GM18951 (cell line): ENCODE results near the gene HSPA9.
A peak's percentile ranks its signal among the peaks of the same experiment; 100 is the strongest.

ENCODE experiments used
- POLR2A ChIP-seq: IDR thresholded peaks from 4 replicates; pipeline ENCODE4 v1.6.1; 2011; ENCODE audit warnings: mild to moderate bottlenecking; ENCODE audit not compliant: insufficient read length, insufficient read depth; ENCODE audit errors: extremely low read depth
- in situ Hi-C: fragments of 300-500 bp; cut with MboI; formaldehyde crosslinking; loops from one replicate; pipeline ENCODE4 v1.12.0; 2022; ENCODE audit warnings: low sequenced_read_pairs, mixed read lengths, inconsistent platforms; ENCODE audit not compliant: unreplicated experiment

HSPA9 gene

DNA sequence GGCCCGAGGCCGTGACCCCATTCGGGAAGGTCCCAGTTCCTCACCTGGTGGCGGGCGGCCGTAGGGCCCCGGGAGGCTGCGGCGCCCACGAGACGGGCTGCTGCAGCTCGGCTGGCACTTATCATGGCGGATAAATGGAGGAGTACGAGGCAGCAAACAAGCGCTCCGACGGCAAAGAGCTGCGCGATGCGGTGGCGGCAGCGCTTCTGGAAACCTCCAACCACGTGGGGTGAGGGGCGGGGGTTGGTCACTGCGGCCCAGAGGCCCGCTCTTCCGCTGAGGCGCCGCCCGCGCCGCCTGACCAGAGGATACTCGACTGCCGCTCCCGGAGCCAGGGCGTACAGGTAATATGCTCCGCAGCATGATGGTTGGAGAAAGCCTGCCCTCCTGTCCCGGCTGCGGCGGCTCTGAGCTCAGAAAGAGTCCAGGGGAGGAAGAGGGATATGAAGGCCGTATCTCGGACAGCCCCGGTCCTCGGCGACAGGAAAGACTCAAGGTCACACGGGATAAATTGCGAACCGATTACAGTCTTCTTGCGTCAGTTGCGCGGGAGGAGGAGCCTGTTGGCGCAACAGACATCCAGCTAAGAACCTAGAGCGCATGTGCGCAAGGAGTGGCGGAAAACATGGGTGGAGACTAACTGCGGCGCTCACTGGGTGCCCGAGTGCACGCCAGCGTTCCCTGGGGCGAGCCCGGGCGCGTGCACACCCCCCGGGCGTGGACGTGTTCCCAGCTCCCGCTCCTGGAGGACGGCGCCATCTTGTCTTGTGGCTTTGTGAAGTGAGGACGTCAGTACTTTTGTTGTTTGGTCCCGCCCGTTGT, at the start of gene HSPA9:
HSPA9 (minus strand) TSS at position 208 of the 822 bp plus-strand sequence; CDS start at position 125, 83 bp downstream.
- TF ChIP-seq POLR2A, result peak; percentile 87
- in situ Hi-C loops, result no loop called here

DNA sequence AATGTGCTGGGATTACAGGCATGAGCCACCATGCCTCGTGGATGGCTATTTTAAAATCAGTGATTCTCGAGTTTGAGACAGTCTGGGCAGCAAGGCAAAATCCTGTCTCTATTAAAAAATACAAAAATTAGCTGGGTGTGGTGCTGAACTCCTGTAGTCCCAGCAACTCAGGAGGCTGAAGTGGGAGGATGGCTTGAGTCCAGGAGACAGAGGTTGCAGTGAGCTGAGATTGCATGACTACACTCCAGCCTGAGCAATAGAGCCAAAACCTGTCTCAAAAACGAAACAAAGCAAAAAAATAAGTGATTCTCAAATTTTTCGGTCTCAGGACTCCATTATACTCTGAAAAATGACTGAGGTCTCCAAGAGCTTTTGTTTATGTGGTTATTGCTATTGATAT, 47.9 kb upstream of the HSPA9 start:
- no peak for TF ChIP-seq POLR2A
- in situ Hi-C loops, result no loop called here

GRCh38 chr5:138622051-138622450, 46.9 kb upstream of the HSPA9 start:
- in situ Hi-C loops, result no loop called here
- TF ChIP-seq POLR2A, result no peak

DNA sequence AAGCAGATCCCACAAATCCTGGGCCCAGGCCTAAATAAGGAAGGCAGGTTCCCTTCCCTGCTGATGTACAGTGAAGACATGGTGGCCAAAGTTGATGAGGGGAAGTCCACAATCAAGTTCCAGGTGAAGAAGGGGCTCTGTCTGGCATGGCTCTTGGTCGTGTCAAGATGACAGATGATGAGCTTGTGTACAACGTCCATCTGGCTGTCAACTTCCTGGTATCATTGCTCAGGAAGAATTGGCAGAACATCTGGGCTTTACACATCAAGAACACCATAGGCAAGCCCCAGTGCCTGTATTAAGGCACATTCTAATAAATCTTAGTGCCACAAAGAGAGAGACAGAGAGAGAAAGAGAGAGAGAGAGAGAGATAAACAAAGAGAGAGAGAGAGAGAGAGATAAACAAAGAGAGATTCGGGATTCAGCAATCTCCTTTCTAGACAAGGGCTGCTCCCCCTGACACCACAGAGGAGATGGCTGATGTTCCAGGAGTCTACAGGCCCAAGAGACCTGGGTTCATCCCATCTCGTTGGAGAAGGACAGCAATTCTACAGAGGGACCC, 45.5 kb upstream of the HSPA9 start:
- in situ Hi-C loops, result no loop called here
- no peak for TF ChIP-seq POLR2A

- in situ Hi-C loops, result no loop called here
These were observed 41.3 kb upstream of the HSPA9 start for GRCh38 chr5:138616508-138616907.

DNA sequence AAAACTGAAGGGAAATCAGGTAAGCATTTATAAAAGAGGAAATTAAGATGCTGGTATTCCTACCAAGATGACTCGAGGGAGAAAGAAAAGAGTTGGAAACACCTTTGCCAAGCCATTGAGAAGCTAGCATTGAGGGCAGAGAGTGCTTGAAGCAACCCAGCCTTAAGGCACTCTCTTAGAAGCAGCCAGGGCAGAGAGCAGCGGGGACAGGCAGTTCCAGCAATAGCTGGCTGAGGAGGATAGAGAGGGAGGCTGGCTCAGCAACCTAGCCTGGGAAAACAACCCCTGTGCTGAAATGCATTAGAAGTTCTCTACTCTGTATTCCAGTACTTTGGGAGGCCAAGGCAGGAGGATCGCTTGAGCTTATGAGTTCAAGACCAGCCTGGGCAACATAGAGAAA, 40.3 kb upstream of the HSPA9 start:
- in situ Hi-C loops, result no loop called here
- no peak for TF ChIP-seq POLR2A

More at GRCh38 chr5:138616508-138616907, 41.3 kb upstream of the HSPA9 start:
- TF ChIP-seq POLR2A, result no peak

- in situ Hi-C loops, result no loop called here
These were observed 36.5 kb upstream of the HSPA9 start for GRCh38 chr5:138611678-138612218.

GRCh38 chr5:138610918-138611677, 35.9 kb upstream of the HSPA9 start:
- in situ Hi-C loops, result no loop called here
- no peak for TF ChIP-seq POLR2A

More at GRCh38 chr5:138611678-138612218, 36.5 kb upstream of the HSPA9 start:
- no peak for TF ChIP-seq POLR2A

- TF ChIP-seq POLR2A, result no peak
- in situ Hi-C loops, result no loop called here
These were observed 35.3 kb upstream of the HSPA9 start for GRCh38 chr5:138610415-138610917.

DNA sequence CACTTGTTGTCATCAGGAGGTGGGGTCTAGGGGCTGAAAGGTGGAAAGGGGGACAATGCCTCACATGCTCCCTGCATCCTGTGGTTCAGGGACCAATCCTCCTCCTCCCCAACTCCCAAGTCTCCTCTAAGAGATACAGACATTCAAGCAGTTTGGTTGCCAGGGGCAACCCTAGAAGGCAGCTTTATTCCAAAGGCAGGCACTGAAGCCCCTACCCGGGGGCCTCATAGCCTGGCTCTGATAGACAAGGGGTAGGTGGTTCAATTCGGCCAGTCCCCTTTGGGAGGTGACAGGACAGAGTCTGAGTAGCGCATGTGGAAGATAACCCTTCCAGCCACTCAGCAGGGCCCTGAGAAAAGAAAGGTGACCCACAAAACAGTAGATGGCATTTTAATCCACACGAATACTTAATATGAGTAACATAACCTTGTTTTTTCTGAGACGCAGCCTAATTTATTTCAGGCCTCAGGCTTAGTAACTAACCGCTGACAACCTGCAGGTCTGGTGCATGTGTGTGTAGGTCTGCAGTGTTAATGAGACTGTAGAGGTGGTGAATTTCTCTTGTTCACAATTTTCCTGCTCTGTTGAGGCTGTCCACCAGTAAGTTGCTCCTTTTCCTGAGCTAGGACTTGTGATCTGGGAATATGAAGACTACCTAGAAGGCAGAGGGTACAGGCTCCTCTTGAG, 31.3 kb upstream of the HSPA9 start:
- no peak for TF ChIP-seq POLR2A
- in situ Hi-C loops, result no loop called here

GRCh38 chr5:138605254-138605972, 30.2 kb upstream of the HSPA9 start:
- in situ Hi-C loops, result no loop called here
- TF ChIP-seq POLR2A, result no peak
